Stimulated activated CD8-positive, alpha-beta memory T cell treated with anti-CD3 and anti-CD28 coated beads, Interleukin-12 subunit alpha, Interleukin-12 subunit beta, amount 100 ng/mL, for 4 hours (primary cell): ENCODE data around the gene PPP1R3C.

Experiments
- DNase-seq: peaks from one replicate; pipeline ENCODE4 v3.0.0-alpha.2; 2020; ENCODE audit warnings: low read depth

The PPP1R3C gene

GRCh38 chr10:91632671-91633550, at the start of gene PPP1R3C:
PPP1R3C (minus strand) TSS chr10:91633071; CDS start chr10:91632969, 102 bp downstream.
- DNase-seq, result no peak

DNA sequence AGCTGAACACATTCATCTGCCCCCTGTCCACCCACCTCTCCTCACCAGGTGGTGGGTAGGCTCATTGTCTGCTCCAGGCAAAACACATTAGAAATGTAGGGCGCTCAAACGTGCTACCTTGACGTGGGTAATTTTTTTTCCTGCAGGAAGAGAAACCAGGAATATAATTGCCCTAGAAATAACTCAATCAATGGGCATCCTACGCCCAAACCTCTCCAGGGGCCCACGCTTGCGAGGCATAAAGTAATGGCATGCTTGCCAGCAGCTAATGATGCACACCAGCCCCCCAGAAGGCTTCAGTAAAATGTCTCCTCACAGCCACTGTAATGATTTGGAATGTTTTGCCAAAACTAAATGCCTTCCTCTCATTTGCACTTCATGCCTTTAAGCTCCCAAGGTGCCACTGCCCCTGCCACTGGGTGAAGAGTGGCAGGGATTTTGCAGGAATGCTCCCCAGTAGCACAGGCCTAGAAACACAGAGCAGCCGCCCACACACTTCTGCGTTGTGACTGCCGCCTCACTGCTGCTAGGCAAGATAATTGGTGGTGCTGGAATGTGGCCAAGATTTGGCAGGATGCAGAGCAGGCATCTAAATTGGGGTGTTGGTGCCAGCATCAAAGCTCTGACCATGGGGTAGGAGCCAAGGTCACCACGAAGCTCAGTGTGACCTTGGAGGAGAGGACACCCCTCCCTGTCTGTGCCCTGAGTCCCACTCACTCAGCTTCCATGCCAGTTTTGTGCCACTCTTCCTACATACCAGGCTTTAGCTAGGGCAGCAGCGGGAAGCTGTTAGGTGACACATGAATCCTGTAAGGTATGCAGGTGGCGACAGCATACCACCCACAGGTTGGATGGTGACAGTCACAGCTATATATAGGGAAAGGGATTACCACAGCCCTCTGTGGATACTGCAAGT, 48.7 kb upstream of the PPP1R3C start:
- no peak for DNase-seq

DNA sequence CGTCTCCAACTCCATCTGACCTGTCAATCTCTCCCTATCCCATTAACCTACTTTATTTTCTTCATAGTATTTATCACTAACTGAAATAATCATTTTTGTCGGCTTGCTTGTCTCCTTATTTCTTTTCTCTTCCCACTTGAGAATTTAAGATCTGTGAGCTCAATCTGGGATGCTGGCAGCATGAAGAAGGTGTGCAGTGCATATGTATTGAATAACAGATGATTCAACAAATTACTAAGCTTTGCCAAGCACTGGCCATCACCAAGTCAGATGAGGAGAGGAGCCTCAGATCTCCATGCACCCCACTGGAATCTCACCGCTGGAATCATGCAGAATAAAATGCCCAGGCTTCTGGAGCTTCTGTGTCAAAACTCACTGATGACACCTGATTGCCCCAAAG, 47.6 kb upstream of the PPP1R3C start:
- no peak for DNase-seq

- no peak for DNase-seq
These were observed 46.4 kb upstream of the PPP1R3C start for GRCh38 chr10:91679296-91679695.

GRCh38 chr10:91677911-91678310, 45.0 kb upstream of the PPP1R3C start:
- no peak for DNase-seq

- no peak for DNase-seq
These were observed 39.2 kb upstream of the PPP1R3C start for GRCh38 chr10:91672021-91672608.

DNA sequence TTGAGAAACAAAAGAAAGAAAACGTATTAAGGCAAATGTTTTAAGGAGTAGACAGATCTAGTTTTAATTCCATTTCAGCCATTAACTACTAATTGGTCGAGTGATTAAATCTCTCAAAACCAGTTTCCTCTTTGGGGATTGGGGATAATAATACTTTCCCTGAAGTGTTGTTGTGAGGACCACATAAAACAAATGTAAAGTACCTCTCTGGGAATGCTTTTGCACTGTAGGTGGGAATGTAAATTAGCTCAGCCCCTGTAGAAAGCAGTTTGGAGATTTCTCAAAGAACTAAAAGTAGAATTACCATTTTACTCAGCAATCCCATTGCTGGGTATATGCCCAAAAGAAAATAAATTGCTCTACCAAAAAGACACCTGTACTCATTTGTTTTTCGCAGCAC, 36.0 kb upstream of the PPP1R3C start:
- no peak for DNase-seq

GRCh38 chr10:91665842-91666241, 33.0 kb upstream of the PPP1R3C start:
- no peak for DNase-seq

GRCh38 chr10:91664426-91664825, 31.6 kb upstream of the PPP1R3C start:
- DNase-seq, result no peak

GRCh38 chr10:91662993-91663392, 30.1 kb upstream of the PPP1R3C start:
- no peak for DNase-seq

DNA sequence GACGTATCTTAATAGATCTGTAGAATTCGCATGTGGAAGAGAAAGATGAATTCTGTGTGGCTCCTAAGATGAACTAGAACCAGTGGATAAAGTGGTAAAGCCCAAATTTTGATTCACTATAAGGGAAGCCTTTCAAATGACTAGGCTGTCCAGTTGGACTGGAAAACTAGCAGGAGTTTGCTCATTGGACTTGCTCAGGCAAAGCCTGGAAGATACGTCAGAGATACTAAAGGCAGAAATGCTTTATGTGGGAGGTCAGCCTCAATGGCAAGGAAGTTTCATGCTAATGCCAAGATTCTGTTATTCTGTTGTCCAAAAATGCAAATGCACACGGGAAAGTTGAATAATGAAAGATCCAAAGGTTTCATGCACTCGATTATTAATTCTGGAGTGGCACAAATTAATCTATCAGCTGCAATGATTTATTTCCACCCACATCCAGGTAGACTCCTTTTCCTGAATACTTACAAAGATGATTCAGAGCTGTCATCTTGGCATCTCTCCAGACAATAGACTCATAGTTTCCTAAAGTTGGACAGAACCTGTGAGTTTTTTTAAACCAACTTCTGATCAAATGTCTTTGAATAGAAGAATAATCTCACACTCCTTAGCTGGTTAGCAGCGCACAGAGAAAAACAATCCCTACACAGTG, 20.5 kb upstream of the PPP1R3C start:
- DNase-seq, result no peak

GRCh38 chr10:91652364-91652763, 19.5 kb upstream of the PPP1R3C start:
- no peak for DNase-seq

GRCh38 chr10:91643700-91644099, 10.8 kb upstream of the PPP1R3C start:
- no peak for DNase-seq

GRCh38 chr10:91642831-91643692, 10.2 kb upstream of the PPP1R3C start:
- no peak for DNase-seq

DNA sequence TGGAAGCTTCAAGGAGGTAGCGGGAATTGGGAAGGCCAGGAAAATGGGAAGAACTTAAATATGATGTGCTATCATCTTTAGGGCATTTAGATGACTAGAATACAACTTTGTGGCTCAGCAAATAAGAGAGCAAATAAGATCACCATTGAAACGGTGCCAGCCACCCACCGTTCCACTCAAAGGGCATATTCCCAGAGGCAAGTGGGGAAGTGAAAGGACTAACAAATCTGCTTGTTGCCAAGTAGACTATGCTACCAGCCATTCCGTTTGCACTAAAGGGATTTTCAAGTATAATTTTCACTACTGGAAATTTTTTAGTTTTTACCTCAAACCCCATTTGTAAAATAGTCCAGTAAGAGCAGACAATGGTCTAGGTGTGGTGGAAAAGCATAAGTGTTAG, 4.0 kb upstream of the PPP1R3C start:
- no peak for DNase-seq

GRCh38 chr10:91635401-91636400, 2.8 kb upstream of the PPP1R3C start:
- no peak for DNase-seq

GRCh38 chr10:91634898-91635297, 2.0 kb upstream of the PPP1R3C start:
- no peak for DNase-seq

GRCh38 chr10:91634246-91634645, 1.4 kb upstream of the PPP1R3C start:
- DNase-seq, result no peak

DNA sequence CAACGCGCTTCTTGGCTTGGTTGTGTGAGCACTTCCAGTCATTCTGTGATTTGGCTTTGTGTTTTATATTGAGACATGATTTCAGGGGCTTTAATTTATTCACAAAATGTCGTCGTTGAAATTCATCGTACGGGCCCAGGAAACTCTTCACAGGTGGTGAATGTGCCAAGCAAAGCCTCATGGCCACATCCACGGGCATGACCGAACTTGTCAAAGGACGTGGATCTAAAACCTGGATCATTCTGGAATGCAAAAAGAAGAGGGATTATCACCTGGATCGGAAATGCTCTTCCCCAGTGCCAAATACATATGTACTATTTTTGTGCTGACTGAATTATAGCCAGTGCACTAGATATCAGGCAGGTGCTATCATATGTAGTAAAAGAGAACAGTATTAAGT, 2.2 kb downstream of the PPP1R3C start:
- DNase-seq, result no peak
